Cerebellar nuclear complex (tissue), 1 donor: ENCODE measurements around the gene HOTAIR.

ENCODE experiments used
- DNase-seq, 2 experiments: peaks; one replicate each; lab custom pipeline; 2025; lab: John Stamatoyannopoulos, UW

The HOTAIR gene

GRCh38 chr12:53948650-53949593 lies 25.8 kb downstream of the HOTAIR start:
- no peak for DNase-seq

GRCh38 chr12:53947743-53948142 lies 27.0 kb downstream of the HOTAIR start:
- no peak for DNase-seq

GRCh38 chr12:53944907-53945847 lies 29.6 kb downstream of the HOTAIR start:
- no peak for DNase-seq

GRCh38 chr12:53944209-53944608 lies 30.5 kb downstream of the HOTAIR start:
- DNase-seq = no peak

- DNase-seq = no peak
Measured at GRCh38 chr12:53942467-53942997, 32.2 kb downstream of the HOTAIR start.

GRCh38 chr12:53941750-53942149 lies 33.0 kb downstream of the HOTAIR start:
- no peak for DNase-seq

- no peak for DNase-seq
Measured at GRCh38 chr12:53941187-53941586, 33.6 kb downstream of the HOTAIR start.

GRCh38 chr12:53940443-53941014 lies 34.2 kb downstream of the HOTAIR start:
- DNase-seq = no peak

- no peak for DNase-seq
Measured at GRCh38 chr12:53939141-53940108, 35.3 kb downstream of the HOTAIR start.

GRCh38 chr12:53938326-53939140 lies 36.2 kb downstream of the HOTAIR start, which contains the start of gene HOXC13:
Gene HOXC13, plus strand, starts transcription at chr12:53938831. Its CDS starts 76 bp downstream, at chr12:53938907.
- DNase-seq = no peak

GRCh38 chr12:53937596-53938325 lies 37.0 kb downstream of the HOTAIR start:
- no peak for DNase-seq

GRCh38 chr12:53937099-53937498 lies 37.7 kb downstream of the HOTAIR start:
- DNase-seq = no peak

- no peak for DNase-seq
Measured at GRCh38 chr12:53935383-53936341, 39.1 kb downstream of the HOTAIR start.

- no peak for DNase-seq
Measured at GRCh38 chr12:53932915-53933314, 41.8 kb downstream of the HOTAIR start.

- no peak for DNase-seq
Measured at GRCh38 chr12:53931844-53932581, 42.7 kb downstream of the HOTAIR start.

- DNase-seq = no peak
Measured at GRCh38 chr12:53930591-53931255, 44.0 kb downstream of the HOTAIR start.

- no peak for DNase-seq
Measured at GRCh38 chr12:53929527-53929926, 45.2 kb downstream of the HOTAIR start.
